DND-41 (cell line): ENCODE measurements around the gene DPP9.

Experiments
- ATAC-seq: fragments of 200-7000 bp; cut with Tn5 transposase; 3 replicates; pipeline ENCODE4 v1.9.1; 2021; ENCODE audit warnings: low read depth; ENCODE audit not compliant: insufficient read depth
- DNase-seq: peaks from one replicate; pipeline ENCODE4 v3.0.0-alpha.2; 2020
- H2AFZ ChIP-seq: 2 replicates; pipeline ENCODE4 v1.6.0; 2012; ENCODE audit warnings: low read depth, low read length
- H3K27ac ChIP-seq: 2 replicates; pipeline ENCODE4 v1.5.1; 2012; ENCODE audit warnings: low read length, inconsistent platforms
- H3K27me3 ChIP-seq: fragments of 200-600 bp; sonication (generic); 2 replicates; pipeline ENCODE4 v1.6.0; 2012; ENCODE audit warnings: low read length, mild to moderate bottlenecking, inconsistent platforms; ENCODE audit not compliant: insufficient read depth, poor library complexity
- H3K36me3 ChIP-seq: 2 replicates; pipeline ENCODE4 v1.5.1; 2012; ENCODE audit warnings: low read length, inconsistent platforms; ENCODE audit not compliant: insufficient read depth
- H3K4me1 ChIP-seq: 2 replicates; pipeline ENCODE4 v1.5.1; 2012; ENCODE audit warnings: mild to moderate bottlenecking, low read length; ENCODE audit not compliant: insufficient read depth
- H3K4me2 ChIP-seq: 2 replicates; pipeline ENCODE4 v1.6.0; 2012; ENCODE audit warnings: mild to moderate bottlenecking, moderate library complexity, low read length, inconsistent platforms; ENCODE audit not compliant: insufficient read depth
- H3K4me3 ChIP-seq, 2 experiments: fragments of 200-600 bp in 1 of 2; shearing (Covaris generic) in 1 of 2; 2 replicates each; pipeline ENCODE4 v1.5.1; 2012 to 2016; ENCODE audit warnings: inconsistent platforms in 2 of 2, low read length in 2 of 2, mild to moderate bottlenecking in 2 of 2, low read depth in 1 of 2, moderate library complexity in 1 of 2
- H3K79me2 ChIP-seq: 2 replicates; pipeline ENCODE4 v1.6.0; 2012; ENCODE audit warnings: low read length, inconsistent platforms; ENCODE audit not compliant: insufficient read depth
- H3K9ac ChIP-seq: 2 replicates; pipeline ENCODE4 v1.6.0; 2012; ENCODE audit warnings: low read depth, mild to moderate bottlenecking, inconsistent platforms, low read length, moderate library complexity
- H3K9me3 ChIP-seq: 2 replicates; pipeline ENCODE4 v1.5.1; 2012; ENCODE audit warnings: low read length, moderate library complexity, mild to moderate bottlenecking, inconsistent platforms; ENCODE audit not compliant: insufficient read depth, severe bottlenecking
- H4K20me1 ChIP-seq: 2 replicates; pipeline ENCODE4 v1.6.0; 2012; ENCODE audit warnings: low read length; ENCODE audit not compliant: insufficient read depth
- EZH2 ChIP-seq: IDR thresholded peaks from 3 replicates; pipeline ENCODE4 v1.6.1; 2012; ENCODE audit warnings: borderline replicate concordance, low read depth, mild to moderate bottlenecking, moderate library complexity, low read length, inconsistent platforms; ENCODE audit not compliant: severe bottlenecking
- TF ChIP-seq, protein P1 (sequence below): IDR thresholded peaks from 2 replicates; pipeline ENCODE4 v1.5.1; 2012; ENCODE audit warnings: borderline replicate concordance, low read length, moderate library complexity, mild to moderate bottlenecking; ENCODE audit not compliant: poor library complexity, severe bottlenecking; ENCODE audit errors: extremely low read depth

Gene DPP9

DNA sequence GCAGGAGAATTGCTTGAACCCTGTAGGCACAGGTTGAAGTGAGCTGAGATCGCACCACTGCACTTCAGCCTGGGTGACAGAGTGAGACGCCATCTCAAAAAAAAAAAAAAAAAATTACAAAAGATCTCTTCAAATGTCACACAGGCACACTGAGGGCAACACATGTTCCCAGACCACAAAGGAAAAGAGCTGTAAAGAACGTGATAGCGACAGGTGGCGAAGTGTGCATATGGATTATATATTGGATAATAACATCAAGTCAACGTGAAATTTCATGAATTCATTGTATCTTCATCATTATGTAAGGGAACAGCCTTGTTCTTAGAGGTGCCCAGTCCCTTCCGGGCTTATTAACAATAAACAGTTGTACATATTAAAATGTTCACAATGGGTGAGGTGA, 31.8 kb upstream of the DPP9 start:
- Histone ChIP-seq H3K27ac (no peak overlapping the region), H3K36me3 (no peaks in the 10 kb centered on the region), H3K4me3 (no peak overlapping the region), H4K20me1 (no peaks in the 10 kb centered on the region), H3K9ac (no peak overlapping the region), H3K27me3 (no peaks in the 10 kb centered on the region), H3K79me2 (no peaks in the 10 kb centered on the region), H3K9me3 (no peaks in the 10 kb centered on the region), H3K4me2 (no peak overlapping the region), H3K4me1 (no peaks in the 10 kb centered on the region), H2AFZ (no peak overlapping the region)
- no peak for DNase-seq
- ATAC-seq = no peak
- TF ChIP-seq EZH2 = no peak
- TF ChIP-seq, protein P1, sequence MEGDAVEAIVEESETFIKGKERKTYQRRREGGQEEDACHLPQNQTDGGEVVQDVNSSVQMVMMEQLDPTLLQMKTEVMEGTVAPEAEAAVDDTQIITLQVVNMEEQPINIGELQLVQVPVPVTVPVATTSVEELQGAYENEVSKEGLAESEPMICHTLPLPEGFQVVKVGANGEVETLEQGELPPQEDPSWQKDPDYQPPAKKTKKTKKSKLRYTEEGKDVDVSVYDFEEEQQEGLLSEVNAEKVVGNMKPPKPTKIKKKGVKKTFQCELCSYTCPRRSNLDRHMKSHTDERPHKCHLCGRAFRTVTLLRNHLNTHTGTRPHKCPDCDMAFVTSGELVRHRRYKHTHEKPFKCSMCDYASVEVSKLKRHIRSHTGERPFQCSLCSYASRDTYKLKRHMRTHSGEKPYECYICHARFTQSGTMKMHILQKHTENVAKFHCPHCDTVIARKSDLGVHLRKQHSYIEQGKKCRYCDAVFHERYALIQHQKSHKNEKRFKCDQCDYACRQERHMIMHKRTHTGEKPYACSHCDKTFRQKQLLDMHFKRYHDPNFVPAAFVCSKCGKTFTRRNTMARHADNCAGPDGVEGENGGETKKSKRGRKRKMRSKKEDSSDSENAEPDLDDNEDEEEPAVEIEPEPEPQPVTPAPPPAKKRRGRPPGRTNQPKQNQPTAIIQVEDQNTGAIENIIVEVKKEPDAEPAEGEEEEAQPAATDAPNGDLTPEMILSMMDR = no peak

DNA sequence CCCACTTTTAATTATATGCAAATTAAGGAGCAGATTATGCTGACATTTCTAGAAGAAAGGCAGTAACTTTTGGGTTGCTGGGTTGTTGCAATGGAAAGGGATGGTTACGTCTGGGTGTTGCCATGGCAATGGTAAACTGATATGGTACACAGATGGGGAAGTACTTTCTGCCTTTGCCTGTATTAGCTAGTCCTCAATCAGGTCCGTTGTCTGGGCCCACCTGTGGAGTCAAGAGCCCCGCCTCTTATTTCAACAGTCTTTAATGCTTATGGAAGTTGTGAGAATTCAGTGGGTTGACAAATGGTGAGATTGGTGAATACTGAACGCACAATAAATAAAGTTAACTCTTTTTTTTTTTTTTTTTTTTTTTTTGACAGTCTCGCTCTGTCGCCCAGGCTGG, 30.6 kb upstream of the DPP9 start:
- ATAC-seq = no peak
- Histone ChIP-seq H3K9me3 (no peaks in the 10 kb centered on the region), H2AFZ (no peak overlapping the region), H4K20me1 (no peaks in the 10 kb centered on the region), H3K4me3 (no peak overlapping the region), H3K4me2 (no peak overlapping the region), H3K27me3 (no peaks in the 10 kb centered on the region), H3K36me3 (no peaks in the 10 kb centered on the region), H3K4me1 (no peaks in the 10 kb centered on the region), H3K79me2 (no peaks in the 10 kb centered on the region), H3K27ac (no peak overlapping the region), H3K9ac (no peak overlapping the region)
- no peak for DNase-seq
- TF ChIP-seq, protein P1 = no peak
- no peak for TF ChIP-seq EZH2

- DNase-seq (no peak), ATAC-seq (no peak)
- H3K4me1 ChIP-seq = no peaks in the 10 kb centered on the region
- H3K36me3 ChIP-seq = no peaks in the 10 kb centered on the region
- no peak overlapping the region for H2AFZ ChIP-seq
- no peak for TF ChIP-seq EZH2
- TF ChIP-seq, protein P1 = no peak
- no peaks in the 10 kb centered on the region for H3K79me2 ChIP-seq
- H3K9ac ChIP-seq = no peak overlapping the region
- H3K27ac ChIP-seq = no peak overlapping the region
- no peak overlapping the region for H3K4me3 ChIP-seq
- H4K20me1 ChIP-seq = no peaks in the 10 kb centered on the region
- no peaks in the 10 kb centered on the region for H3K9me3 ChIP-seq
- H3K4me2 ChIP-seq = no peak overlapping the region
- no peaks in the 10 kb centered on the region for H3K27me3 ChIP-seq
These were observed 26.4 kb upstream of the DPP9 start for GRCh38 chr19:4749870-4750590.

- Histone ChIP-seq H3K4me1 (no peaks in the 10 kb centered on the region), H3K9ac (no peak overlapping the region), H3K27ac (no peak overlapping the region), H3K4me3 (no peak overlapping the region), H3K9me3 (no peaks in the 10 kb centered on the region), H3K79me2 (no peaks in the 10 kb centered on the region), H4K20me1 (no peaks in the 10 kb centered on the region), H3K36me3 (no peaks in the 10 kb centered on the region), H3K27me3 (no peaks in the 10 kb centered on the region), H2AFZ (no peak overlapping the region), H3K4me2 (no peak overlapping the region)
- DNase-seq (no peak), ATAC-seq (no peak)
- TF ChIP-seq, protein P1 = no peak
- no peak for TF ChIP-seq EZH2
These were observed 24.9 kb upstream of the DPP9 start for GRCh38 chr19:4748589-4748988.
